NB4 (cell line): Measurements from ENCODE around the gene SLC2A9.
"Not testable (repeated sequence)": the region's sequence is repeated elsewhere in the genome, so short reads cannot be mapped to it uniquely, and the experiment has no call there.

ENCODE experiments used
- DNase-seq: peaks from one replicate; pipeline ENCODE4 v3.0.0; 2010; ENCODE audit warnings: low read depth
- H3K4me3 ChIP-seq: one replicate; pipeline ENCODE4 v1.5.1; 2011; ENCODE audit warnings: mild to moderate bottlenecking, low read depth, low read length, moderate library complexity
- MYC ChIP-seq: IDR thresholded peaks from 2 replicates; pipeline ENCODE4 v1.6.1; 2011; ENCODE audit warnings: low read depth, low read length
- POLR2A ChIP-seq: IDR thresholded peaks from 2 replicates; pipeline ENCODE4 v1.6.1; 2011; ENCODE audit warnings: mild to moderate bottlenecking; ENCODE audit not compliant: insufficient read length; ENCODE audit errors: extremely low read depth
- TF ChIP-seq, protein P1 (sequence below): IDR thresholded peaks from 2 replicates; pipeline ENCODE4 v1.6.1; 2011; ENCODE audit warnings: low read depth, low read length
- TF ChIP-seq, protein P2 (sequence below): IDR thresholded peaks from one replicate; pipeline ENCODE4 v1.5.1; 2012; ENCODE audit warnings: low read depth, low read length

Gene SLC2A9

DNA sequence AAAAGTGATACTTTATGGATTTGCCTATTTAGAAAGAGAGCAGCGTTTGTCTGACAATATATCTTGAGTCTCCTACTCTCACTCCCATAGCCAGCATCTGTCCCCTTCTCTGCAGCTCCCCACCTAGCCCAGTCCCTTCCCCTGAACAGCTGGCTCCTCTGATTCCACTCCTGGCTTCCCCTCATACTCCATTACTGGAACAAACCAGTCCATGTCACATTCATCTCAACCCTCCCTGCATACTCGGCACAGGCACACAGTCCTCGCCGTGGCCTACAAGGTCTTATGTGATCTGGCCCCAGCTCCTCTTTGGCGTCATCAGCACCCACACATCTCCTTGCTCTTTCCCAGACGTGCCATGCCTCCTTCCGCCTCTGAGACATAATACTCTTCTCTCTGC, 36.7 kb downstream of the SLC2A9 start:
- no peak overlapping the region for H3K4me3 ChIP-seq
- TF ChIP-seq POLR2A (no peak), MYC (no peak)
- TF ChIP-seq, protein P1, sequence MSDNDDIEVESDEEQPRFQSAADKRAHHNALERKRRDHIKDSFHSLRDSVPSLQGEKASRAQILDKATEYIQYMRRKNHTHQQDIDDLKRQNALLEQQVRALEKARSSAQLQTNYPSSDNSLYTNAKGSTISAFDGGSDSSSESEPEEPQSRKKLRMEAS, result no peak
- TF ChIP-seq, protein P2, sequence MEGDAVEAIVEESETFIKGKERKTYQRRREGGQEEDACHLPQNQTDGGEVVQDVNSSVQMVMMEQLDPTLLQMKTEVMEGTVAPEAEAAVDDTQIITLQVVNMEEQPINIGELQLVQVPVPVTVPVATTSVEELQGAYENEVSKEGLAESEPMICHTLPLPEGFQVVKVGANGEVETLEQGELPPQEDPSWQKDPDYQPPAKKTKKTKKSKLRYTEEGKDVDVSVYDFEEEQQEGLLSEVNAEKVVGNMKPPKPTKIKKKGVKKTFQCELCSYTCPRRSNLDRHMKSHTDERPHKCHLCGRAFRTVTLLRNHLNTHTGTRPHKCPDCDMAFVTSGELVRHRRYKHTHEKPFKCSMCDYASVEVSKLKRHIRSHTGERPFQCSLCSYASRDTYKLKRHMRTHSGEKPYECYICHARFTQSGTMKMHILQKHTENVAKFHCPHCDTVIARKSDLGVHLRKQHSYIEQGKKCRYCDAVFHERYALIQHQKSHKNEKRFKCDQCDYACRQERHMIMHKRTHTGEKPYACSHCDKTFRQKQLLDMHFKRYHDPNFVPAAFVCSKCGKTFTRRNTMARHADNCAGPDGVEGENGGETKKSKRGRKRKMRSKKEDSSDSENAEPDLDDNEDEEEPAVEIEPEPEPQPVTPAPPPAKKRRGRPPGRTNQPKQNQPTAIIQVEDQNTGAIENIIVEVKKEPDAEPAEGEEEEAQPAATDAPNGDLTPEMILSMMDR, result no peak
- no peak for DNase-seq

DNA sequence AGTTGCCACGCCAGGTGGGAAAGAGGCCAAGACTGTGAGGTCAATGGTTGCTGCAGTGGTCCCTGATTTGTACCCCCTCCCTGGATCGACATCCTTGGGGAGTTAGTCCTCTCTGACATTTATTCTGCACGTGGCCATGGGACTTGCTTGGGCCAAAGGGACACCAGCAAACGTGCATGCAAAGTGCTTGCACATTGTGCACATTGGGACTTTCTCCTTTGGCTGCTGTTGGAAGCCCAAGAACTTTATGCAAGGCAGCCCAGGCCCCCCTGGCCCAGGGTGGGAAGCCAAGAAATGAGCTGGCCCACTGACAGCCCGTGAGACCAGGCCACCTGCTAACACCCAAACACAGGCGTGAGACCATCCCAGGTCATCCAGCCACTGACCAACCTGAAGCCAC, 38.1 kb downstream of the SLC2A9 start:
- TF ChIP-seq, protein P2, result no peak
- TF ChIP-seq, protein P1, result no peak
- TF ChIP-seq POLR2A, result no peak
- TF ChIP-seq MYC, result no peak
- H3K4me3 ChIP-seq, result no peak overlapping the region
- no peak for DNase-seq

DNA sequence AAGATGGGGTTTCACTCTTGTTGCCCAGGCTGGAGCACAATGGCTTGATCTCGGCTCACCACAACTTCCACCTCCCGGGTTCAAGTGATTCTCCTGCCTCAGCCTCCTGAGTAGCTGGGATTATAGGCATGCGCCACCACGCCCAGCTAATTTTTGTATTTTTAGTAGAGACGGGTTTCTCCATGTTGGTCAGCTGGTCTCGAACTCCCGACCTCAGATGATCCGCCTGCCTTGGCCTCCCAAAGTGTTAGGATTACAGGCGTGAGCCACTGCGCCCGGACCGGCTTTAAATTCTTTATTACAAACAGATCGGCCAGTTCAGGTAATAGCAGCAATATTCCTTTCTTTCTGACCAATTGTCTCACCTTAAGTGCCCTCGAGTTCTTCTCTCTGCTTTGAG, 39.4 kb downstream of the SLC2A9 start:
- not testable (repeated sequence) for DNase-seq, H3K4me3 ChIP-seq

DNA sequence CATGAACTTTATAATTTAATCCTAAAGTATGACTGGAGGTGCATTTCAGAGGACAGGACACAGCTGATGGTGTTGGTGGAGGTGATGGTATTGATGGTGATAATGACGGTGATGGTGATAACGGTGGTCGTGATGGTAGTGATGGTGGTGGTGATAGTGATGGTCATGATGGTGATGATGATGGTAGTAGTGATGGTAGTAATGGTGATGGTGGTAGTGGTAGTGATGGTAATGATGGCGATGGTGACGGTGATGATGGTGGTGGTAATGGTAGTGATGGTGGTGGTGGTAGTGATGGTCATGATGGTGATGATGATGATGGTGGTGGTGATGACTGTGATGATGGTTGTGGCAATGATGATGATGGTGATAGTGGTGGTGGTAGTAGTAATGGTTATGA, 40.4 kb downstream of the SLC2A9 start:
- H3K4me3 ChIP-seq, result no peak overlapping the region
- no peak for DNase-seq
- TF ChIP-seq POLR2A (no peak), MYC (no peak)
- TF ChIP-seq, protein P1, result no peak
- TF ChIP-seq, protein P2, result no peak

DNA sequence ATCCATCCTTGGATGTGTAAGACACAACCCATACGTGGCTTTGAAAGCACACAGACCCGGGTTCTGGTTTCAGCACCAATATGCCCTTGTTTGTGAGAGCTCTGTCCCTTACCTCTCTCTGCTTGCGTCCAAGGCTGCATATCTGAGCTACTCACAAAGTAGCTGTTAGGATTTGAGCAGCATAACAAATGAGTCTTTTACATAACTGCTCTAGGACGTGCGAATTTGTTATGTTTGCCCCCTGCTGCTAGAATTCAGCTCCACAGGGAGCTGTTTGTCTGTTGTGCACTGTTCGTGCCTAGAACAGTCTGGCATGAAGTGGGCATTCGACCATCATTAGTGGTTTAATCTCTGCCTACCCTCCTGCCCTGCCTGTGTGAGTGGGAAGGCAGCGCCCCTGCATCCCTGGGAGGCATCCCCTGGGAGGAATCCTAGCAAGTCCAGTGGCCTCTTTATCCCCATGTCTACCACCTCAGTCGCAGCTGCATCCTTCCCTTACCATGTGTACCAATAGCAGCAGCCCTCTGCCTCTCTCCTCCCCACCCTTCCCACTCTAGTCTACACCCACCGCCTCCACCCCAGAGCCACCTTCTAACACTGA, 42.1 kb downstream of the SLC2A9 start:
- H3K4me3 ChIP-seq, result no peak overlapping the region
- TF ChIP-seq, protein P2, result no peak
- TF ChIP-seq, protein P1, result no peak
- no peak for TF ChIP-seq POLR2A
- no peak for TF ChIP-seq MYC
- DNase-seq, result no peak

DNA sequence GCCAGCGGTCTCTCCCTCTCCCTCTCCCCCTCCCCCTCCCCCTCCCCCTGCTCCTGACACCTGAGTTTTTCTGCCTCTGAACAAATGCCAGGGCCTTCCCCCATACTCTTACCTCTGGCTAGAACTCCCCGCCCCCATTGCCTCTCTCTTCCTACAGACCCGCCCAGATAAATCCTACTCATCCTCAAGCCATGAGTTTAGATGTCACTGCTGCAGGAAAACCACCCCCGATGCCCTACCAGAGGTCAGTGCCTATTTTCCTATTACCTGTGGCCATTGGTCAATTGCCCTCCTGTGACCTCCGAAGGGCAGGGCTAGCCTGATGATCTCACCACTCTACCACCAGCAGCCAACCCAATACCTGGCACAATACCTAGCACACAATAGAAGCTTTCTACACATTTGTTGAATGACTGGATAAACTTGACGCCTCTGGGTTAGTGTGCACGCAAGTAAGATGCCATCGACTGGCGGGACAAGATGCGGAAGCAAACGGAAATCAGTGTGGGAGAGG, 43.7 kb downstream of the SLC2A9 start:
- TF ChIP-seq POLR2A (no peak), MYC (no peak)
- TF ChIP-seq, protein P2, result no peak
- TF ChIP-seq, protein P1, result no peak
- DNase-seq, result no peak
- no peak overlapping the region for H3K4me3 ChIP-seq
